T-helper 1 cell (primary cell): ENCODE results near the gene ROCK2.
A peak's percentile ranks its signal among the peaks of the same experiment; 100 is the strongest.

ENCODE experiments used
- DNase-seq, 5 donors: peaks; one replicate each; pipeline ENCODE4 v3.0.0-alpha.2; 2012 to 2020
- total RNA-seq, 4 donors: gene quantifications; one replicate each; lab custom pipeline; 2026; lab: John Stamatoyannopoulos, UW

Gene ROCK2
- 52.6 to 72.3 (median 69.3) reads per million in 4 donors for total RNA-seq

DNA sequence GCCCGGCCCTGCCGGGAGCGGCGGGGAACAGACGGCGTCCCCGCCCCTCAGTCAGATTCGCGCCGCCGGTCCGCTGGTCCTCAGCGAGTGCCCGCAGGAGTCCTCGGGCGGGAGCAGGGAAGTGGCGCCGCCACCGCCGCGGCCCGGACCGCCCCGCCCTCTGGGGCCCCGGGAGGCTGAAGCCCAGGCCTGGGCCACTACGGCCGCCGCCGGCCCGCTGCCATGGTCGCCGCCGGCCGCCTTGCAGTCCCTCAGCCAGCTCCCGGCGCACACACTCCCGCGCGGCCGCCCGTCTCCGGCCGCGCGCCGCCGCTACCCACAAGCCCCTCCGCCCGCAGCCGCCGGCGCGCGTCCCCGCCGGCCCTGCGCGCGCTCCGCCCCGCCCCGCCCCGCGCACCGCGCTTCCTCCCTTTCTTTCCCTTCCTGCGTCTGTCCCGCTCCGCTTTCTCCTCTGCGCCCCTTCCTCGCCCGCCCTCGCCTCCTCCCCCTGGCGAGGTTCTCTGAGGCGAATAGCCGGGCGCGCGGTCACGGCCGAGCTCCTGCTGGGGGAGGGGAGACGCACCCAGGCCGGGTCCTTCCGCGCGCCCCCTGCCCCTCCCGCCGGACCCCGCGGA is at the start of gene ROCK2:
Gene ROCK2 (minus strand): TSS at position 295 of the 614 bp plus-strand sequence. CDS start 500 bp downstream, outside the sequence.
- DNase-seq, result peak; percentile 34 to 60 (median 53)

DNA sequence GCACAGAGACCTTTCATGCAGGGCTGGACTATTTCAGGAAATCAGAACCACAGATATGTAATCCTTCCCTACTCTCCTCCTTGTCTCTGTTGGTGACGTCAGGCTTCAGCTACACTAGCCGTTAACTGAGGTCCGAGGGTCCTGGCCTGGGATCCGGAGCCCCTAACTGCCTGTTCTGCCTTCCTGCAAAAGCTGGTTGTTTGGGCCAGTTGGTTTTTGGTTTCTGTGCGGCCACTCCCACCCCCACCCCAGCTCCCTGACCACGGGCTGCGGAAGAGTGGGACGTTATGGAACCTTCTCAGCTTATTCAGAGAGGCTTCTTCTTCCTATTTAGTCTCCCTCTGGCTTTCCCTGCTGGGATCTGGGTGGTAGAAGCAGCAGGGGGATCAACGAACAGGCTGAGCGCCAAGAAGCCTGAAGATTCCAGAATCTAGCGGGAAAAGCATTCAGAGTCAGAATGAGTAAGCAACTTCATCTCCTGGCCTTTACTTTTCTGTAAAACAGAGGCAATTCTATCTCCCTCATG is 49.3 kb upstream of the ROCK2 start:
- no peak for DNase-seq

DNA sequence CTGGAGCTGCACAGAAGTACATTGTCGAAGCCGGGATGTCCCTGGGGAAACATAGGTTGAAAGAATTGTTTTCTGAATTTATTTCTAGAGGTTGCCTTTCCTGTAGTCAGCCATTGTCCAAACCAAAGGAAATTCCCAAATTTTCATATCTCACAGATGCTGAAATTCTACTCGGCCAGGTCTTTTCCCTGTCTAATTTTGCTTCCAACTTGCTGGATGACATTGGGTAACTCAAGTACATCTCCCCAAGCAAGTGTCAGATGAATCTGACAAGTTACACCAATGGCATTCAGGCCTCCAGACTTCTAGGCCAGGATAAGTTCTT is 47.5 kb upstream of the ROCK2 start:
- no peak for DNase-seq

DNA sequence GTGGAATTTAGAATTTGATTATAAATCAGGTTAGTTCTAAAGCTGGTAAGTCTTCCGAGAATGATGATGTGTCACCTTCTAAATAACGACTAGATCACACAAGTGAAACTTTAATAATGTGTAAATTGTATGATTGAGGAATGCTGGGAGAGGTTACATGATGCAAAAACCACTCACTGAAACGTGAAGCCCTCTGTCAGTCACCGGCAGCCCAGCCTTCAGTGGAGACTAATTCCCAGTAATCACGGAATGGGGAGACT is 45.9 kb upstream of the ROCK2 start:
- DNase-seq, result no peak

DNA sequence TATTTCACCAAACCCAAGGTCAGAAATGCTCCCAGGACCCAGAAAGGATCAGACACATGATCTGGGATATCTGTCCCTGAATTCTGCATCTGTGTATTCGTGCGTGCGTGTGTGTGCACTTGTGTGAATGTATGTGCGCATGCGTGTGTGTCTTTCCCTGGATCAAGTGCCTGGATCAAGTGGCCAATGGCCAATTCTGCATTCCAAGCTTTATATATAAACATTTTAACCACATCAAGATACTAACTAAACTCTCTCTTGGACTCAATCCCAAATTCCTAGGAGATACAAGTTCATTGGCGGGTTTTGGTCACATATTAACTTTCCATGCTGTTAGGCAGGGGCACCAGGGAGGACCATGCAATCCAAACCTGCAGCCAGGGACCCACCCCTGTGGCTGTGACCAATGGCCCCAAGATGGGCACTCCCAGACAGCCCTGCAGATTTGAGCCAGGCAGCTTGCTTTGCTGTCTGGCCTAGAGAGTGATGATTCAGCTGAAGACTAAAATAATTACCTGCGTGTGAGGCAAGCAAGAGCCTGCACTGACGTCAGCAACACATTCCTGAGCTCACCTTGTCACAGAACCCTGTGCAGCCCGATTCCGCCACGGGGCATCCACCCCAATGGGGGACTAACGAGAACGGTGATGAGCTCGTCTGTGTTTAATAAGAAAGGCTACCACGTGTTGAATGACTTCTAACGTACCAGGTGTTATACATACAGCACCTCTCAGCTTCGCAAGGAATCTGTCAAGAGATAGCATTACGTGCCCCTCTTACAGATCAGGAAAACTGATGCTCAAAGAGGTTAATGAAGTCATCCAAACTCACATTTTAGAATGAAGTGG is 45.3 kb upstream of the ROCK2 start:
- DNase-seq, result no peak

- DNase-seq, result no peak
Measured at GRCh38 chr2:11389052-11389420, 44.6 kb upstream of the ROCK2 start.

GRCh38 chr2:11388262-11389051 is 44.0 kb upstream of the ROCK2 start:
- DNase-seq, result no peak

DNA sequence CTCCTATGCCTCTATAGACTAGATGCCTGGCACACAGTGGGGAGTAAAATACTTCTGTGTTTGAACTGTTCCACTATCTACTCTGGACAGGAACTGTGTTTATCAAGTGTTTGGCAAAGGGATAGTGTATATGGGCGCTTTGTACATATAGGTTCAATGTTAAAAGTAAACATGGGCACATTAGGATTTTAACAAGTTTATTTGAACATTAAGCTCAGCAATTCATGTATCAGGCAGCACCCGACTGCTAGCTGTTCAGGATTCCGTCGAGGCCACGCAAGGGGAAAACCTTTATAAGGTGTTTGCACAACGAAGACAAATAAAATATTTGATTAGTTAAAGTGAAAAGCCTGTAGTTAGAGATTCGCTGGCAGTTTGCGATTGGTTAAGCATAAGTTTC is 43.4 kb upstream of the ROCK2 start:
- DNase-seq, result no peak

DNA sequence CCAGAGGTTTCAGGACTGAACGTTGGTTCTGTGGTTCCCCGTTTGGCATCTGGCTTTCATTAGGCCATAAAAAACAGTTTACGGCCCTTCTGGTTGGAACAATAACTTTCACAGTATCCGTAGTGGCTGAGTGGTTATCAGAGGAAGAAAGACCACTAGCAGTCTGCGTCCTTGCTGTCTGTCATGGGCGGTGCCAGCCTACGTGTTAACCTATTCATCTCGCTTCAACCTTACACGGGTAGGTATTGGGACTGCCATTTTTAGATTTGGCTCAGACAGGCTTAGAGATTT is 42.6 kb upstream of the ROCK2 start:
- no peak for DNase-seq

DNA sequence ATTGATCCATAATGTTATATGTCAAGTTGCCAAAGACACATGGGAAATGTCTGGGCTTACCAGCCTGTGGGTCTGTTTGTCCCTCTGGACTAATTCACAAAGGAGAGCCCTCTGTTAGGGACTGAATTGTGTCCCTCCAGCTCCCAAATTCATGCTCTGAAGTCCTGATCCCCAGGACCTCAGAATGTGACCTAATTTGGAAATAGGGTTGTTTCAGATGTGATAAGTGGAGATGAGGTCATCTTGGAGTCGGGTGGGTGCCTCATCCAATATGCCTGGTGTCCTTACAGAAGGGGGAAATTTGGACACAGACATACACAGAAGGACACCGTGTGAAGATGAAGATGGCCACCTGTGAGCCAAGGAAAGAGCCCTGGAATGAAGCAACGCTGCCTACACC is 41.4 kb upstream of the ROCK2 start:
- DNase-seq, result no peak

DNA sequence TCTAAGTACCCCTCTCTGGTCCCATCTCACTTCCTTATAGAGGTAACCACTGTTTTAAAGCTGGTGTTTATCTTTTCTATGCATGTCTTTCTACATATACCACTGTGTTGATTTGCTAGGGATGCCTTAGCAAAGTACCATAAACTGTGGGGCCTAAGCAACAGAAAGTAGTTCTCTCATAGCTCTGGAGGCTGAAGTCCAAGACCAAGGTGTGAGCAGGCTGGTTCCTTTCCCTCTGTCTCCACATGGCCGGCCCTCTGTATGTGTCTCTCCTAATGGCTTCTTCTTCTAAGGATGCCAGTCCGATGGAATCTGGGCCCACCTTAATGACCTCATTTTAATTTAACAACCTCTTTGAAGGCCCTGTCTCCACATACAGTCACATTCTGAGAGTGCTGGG is 40.8 kb upstream of the ROCK2 start:
- DNase-seq, result no peak

- no peak for DNase-seq
Measured at GRCh38 chr2:11379558-11379957, 35.1 kb upstream of the ROCK2 start.

DNA sequence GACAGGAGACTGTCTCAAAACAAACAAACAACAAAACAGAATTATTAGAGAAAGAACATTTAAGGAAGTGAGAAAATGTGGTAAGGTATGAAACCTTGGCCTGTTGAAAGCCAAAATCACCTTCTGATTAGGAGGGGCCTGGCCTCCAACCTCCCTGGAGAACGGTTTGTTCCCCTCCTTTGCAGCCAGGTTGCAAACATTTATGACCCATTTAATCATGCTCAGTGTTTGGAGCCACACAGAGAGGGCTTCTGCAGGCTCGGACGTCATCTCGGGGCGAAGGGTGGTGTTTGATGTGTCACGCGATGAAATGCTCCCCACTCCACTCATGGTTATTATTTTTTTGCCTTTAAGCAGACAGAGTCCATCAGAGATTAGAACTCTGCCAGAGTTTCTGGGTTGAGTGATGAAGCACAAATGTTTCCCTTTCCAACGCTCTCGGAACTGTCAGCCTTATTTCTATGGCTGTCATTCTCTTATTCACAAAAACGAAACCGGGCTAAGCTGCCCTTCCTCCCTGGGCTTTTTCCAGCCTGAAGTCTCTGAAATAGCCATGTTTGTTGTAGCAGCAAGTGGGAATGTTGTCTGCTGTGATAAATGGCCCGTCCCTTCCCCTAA is 33.6 kb upstream of the ROCK2 start:
- DNase-seq, result no peak

- no peak for DNase-seq
Measured at GRCh38 chr2:11376071-11376470, 31.6 kb upstream of the ROCK2 start.

DNA sequence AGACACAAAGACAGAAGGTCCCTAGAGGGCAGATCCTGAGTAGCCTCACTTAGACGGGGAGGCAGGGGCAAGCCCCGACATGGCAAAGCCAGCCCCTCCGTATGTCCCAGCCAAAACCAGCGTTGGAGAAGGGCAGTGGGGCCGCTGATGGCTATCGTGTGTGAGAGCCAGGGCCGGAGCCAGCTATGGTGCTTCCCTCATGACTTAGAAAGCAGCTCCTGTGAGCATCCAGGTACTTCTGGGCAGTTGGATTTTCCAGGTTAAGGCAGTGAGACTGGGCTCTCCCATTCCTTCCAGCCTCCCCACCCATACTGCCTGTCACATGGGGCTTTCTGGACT is 31.2 kb upstream of the ROCK2 start:
- DNase-seq, result no peak

DNA sequence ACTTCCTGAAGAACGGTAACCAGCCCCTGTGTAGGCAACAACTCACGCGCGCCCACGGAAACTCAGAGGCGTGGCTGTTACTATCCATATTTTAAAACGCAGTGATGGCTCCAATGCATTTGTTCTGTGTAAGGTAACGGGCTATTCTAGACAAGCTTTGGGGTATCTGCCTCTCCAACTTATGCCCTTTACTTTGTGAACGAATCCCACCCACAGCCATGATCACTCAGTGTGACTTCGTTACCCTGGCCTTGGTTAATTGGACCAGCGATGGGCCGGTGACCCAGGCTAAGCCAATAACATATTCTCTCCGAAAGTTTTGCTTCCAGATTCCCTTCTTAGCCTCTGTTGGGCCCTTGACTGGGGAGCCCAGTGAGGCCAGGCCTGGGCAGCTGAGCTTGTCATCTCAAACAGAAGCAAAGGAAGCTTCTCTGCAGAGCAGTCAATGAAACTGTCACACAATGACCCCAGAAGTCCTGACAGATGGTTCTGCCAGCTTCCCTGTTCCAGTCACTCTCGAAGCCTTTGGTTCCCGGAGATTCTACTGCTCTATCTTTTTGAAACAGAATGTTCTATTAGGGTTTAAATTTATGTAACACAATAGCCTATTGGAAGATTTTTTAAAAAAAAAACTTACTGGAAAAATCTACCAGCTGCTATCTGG is 30.7 kb upstream of the ROCK2 start:
- DNase-seq, result no peak

DNA sequence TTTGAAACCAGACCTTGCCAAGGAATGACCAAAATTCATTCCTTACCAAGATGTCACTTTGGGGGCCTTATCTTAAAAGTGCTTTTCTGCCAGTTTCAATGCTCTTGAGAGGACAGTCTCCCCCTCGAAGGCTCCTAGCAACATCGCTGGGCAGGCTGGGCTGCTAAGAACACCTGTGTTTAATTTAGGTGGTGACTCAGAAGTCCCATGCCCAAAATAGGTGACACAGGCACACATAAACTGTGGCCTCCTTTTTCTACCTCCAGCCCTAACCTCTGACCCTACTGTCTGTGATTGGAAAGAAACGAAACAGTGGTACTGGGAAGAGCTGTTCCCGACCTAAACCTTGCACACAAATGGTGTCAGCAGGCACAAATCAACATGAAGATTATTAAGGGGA is 28.7 kb upstream of the ROCK2 start:
- DNase-seq, result no peak

GRCh38 chr2:11371092-11371937 is 26.9 kb upstream of the ROCK2 start:
- DNase-seq, result no peak

DNA sequence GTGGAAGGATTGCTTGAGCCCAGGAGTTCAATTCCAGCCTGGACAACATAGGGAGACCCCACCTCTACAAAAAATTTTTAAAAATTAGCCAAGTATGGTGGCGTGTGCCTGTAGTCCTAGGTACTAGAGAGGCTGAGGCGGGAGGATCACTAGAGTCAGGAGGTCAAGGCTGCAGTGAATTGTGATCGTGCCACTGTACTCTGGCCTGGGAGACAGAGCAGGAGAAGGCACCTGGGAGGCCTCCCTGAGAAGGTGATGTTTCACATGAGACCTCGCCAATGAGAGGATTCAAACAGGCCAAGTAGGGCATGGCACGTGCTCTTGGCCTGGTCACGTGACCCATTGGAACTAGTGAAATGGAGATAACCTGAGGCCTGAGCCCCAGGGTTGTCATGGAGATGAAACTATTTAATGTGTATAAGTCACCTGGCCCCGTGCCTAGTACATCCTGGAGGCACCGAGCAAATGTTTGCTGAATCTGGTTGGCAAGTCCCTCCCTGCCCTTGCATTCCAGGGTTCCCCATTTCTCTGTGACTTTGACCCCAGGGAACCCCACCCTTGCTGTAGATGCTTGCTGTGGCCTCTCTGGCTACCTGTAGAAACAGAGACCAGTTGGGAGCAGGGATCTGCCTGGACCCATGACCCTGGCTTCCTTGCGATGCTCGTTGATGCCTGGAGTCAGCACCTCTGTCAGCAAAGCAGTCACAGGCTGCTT is 26.1 kb upstream of the ROCK2 start:
- DNase-seq, result no peak

GRCh38 chr2:11368059-11368572 is 23.7 kb upstream of the ROCK2 start:
- no peak for DNase-seq

DNA sequence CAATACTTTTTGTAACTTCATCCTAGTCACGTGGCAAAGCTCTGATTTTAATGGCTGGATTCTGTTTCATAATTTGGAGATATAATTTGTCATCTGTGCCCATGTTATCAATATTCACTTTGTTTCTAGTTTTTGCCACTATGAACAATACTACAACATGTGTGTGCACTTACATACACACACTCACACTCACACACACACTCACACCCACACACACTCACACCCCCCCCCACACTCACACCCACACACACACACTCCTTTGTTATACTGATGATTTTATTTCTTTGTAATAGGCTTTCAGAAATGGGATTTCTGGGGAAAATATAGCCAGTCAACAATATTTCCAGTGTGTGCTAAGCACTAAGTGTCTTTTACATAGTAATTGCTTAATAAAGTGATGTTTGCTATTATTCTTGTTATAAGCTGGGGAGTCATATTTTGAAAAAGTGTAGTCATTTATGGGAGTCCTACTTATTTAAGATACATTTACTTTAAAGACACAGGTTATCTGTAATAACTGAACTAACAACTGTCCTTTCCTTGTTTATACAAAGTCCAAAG is 22.8 kb upstream of the ROCK2 start:
- no peak for DNase-seq
